ENCODE data around the gene BTBD16.

DNA sequence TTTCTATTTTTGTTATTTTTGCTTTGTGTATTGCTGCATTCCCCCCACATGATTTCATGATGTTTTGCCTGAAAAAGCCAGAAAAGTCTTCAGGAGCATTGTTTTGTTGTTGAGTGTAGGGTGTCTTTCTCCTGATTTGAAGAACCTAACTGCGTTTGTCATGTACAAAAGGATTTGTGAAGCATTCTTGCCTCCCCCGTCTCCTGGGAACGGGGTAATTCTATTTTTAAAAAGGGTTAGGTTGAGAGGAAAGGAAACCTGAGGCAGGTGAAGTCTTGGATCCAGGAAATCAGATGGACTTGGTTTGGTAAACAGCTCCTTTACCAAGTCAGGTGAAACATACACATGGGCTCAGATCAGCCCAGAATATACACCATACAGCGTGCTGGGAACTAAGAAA is 26.0 kb upstream of the BTBD16 start:
- TF ChIP-seq POLR2A (IDR thresholded peaks at IDR 0.05), result no peak
- no peak for TF ChIP-seq EP300 (IDR thresholded peaks at IDR 0.05)
- TF ChIP-seq, protein P1, sequence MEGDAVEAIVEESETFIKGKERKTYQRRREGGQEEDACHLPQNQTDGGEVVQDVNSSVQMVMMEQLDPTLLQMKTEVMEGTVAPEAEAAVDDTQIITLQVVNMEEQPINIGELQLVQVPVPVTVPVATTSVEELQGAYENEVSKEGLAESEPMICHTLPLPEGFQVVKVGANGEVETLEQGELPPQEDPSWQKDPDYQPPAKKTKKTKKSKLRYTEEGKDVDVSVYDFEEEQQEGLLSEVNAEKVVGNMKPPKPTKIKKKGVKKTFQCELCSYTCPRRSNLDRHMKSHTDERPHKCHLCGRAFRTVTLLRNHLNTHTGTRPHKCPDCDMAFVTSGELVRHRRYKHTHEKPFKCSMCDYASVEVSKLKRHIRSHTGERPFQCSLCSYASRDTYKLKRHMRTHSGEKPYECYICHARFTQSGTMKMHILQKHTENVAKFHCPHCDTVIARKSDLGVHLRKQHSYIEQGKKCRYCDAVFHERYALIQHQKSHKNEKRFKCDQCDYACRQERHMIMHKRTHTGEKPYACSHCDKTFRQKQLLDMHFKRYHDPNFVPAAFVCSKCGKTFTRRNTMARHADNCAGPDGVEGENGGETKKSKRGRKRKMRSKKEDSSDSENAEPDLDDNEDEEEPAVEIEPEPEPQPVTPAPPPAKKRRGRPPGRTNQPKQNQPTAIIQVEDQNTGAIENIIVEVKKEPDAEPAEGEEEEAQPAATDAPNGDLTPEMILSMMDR (IDR thresholded peaks at IDR 0.05), result no peak

Data from ovary (tissue), 3 donors.